ENCODE results near the gene ACTRT3.

Gene ACTRT3

GRCh38 chr3:169769287-169770181 is at the start of gene ACTRT3:
Gene ACTRT3, minus strand, starts transcription at chr3:169769561. Its CDS starts 41 bp downstream, at chr3:169769520.
- peak; percentile 22 to 57 for DNase-seq (ENCODE audit: low read depth in 2 of 2)

- DNase-seq (ENCODE audit: low read depth in 2 of 2), result no peak
Observed at GRCh38 chr3:169818316-169818715, 49.0 kb upstream of the ACTRT3 start.

- no peak for DNase-seq (ENCODE audit: low read depth in 2 of 2)
Observed at GRCh38 chr3:169815590-169816150, 46.3 kb upstream of the ACTRT3 start.

- peak; percentile 70 to 78 for DNase-seq (ENCODE audit: low read depth in 2 of 2)
Observed at GRCh38 chr3:169813757-169814517, 44.6 kb upstream of the ACTRT3 start.

GRCh38 chr3:169813278-169813677 is 43.9 kb upstream of the ACTRT3 start:
- no peak for DNase-seq (ENCODE audit: low read depth in 2 of 2)

- peak; percentile 52 to 61 for DNase-seq (ENCODE audit: low read depth in 2 of 2)
Observed at GRCh38 chr3:169812332-169813235, 43.2 kb upstream of the ACTRT3 start, which contains the start of the genes LRRC34 and LRRIQ4. Gene LRRC34, minus strand, starts transcription at chr3:169812904. Its CDS starts 356 bp downstream, at chr3:169812548. Gene LRRIQ4, plus strand, starts transcription at chr3:169812870. Its CDS starts 9,052 bp downstream, at chr3:169821922.

GRCh38 chr3:169811631-169812331 is 42.4 kb upstream of the ACTRT3 start:
- DNase-seq (ENCODE audit: low read depth in 2 of 2), result no peak

- no peak for DNase-seq (ENCODE audit: low read depth in 2 of 2)
Observed at GRCh38 chr3:169809230-169809795, 40.0 kb upstream of the ACTRT3 start.

GRCh38 chr3:169804681-169805080 is 35.3 kb upstream of the ACTRT3 start:
- DNase-seq (ENCODE audit: low read depth in 2 of 2), result no peak

GRCh38 chr3:169792359-169792758 is 23.0 kb upstream of the ACTRT3 start:
- no peak for DNase-seq (ENCODE audit: low read depth in 2 of 2)

- DNase-seq (ENCODE audit: low read depth in 2 of 2), result no peak
Observed at GRCh38 chr3:169790687-169791429, 21.5 kb upstream of the ACTRT3 start.

- DNase-seq (ENCODE audit: low read depth in 2 of 2), result no peak
Observed at GRCh38 chr3:169790219-169790618, 20.9 kb upstream of the ACTRT3 start.

- no peak for DNase-seq (ENCODE audit: low read depth in 2 of 2)
Observed at GRCh38 chr3:169787791-169788190, 18.4 kb upstream of the ACTRT3 start.

GRCh38 chr3:169787120-169787519 is 17.8 kb upstream of the ACTRT3 start:
- DNase-seq (ENCODE audit: low read depth in 2 of 2), result no peak

GRCh38 chr3:169781209-169781855 is 12.0 kb upstream of the ACTRT3 start:
- no peak for DNase-seq (ENCODE audit: low read depth in 2 of 2)

- DNase-seq (ENCODE audit: low read depth in 2 of 2), result no peak
Observed at GRCh38 chr3:169780742-169781141, 11.4 kb upstream of the ACTRT3 start.

- DNase-seq (ENCODE audit: low read depth in 2 of 2), result no peak
Observed at GRCh38 chr3:169777822-169778221, 8.5 kb upstream of the ACTRT3 start.

- DNase-seq (ENCODE audit: low read depth in 2 of 2), result no peak
Observed at GRCh38 chr3:169774186-169774585, 4.8 kb upstream of the ACTRT3 start.

All from stimulated activated CD8-positive, alpha-beta memory T cell treated with anti-CD3 and anti-CD28 coated beads, Interleukin-7, amount 100 ng/mL, for 4 hours (primary cell).